Liver (tissue), 9 donors: ENCODE results near the gene INPP4B. TPM values are rescaled to one million over a fixed set of nuclear protein-coding genes. Genes with fewer than 3 reads are reported as not detected.

Experiments
- DNase-seq: peaks from one replicate; pipeline ENCODE4 v3.0.0-alpha.2; 2017; ENCODE audit warnings: low spot score
- H3K27ac ChIP-seq, 2 donors: one replicate each; pipeline ENCODE4 v1.7.0; 2013; ENCODE audit warnings: inconsistent platforms in 2 of 2, low read length in 2 of 2, control low read depth in 1 of 2, low read depth in 1 of 2, mild to moderate bottlenecking in 1 of 2
- H3K27me3 ChIP-seq, 4 donors: one replicate each; pipeline versions ENCODE4 v1.6.1 to v1.7.0; 2013; ENCODE audit warnings: low read length in 3 of 4, inconsistent platforms in 1 of 4, mild to moderate bottlenecking in 1 of 4, moderate library complexity in 1 of 4; ENCODE audit not compliant: control insufficient read depth in 4 of 4, insufficient read depth in 4 of 4
- H3K36me3 ChIP-seq, 4 donors: one replicate each; pipeline versions ENCODE4 v1.6.1 to v1.7.0; 2013; ENCODE audit warnings: low read length in 3 of 4, mild to moderate bottlenecking in 3 of 4, low read depth in 1 of 4, moderate library complexity in 1 of 4; ENCODE audit not compliant: control insufficient read depth in 4 of 4, insufficient read depth in 3 of 4
- H3K4me1 ChIP-seq, 4 donors: one replicate each; pipeline versions ENCODE4 v1.6.1 to v1.7.0; 2013; ENCODE audit warnings: low read length in 3 of 4, mild to moderate bottlenecking in 3 of 4, moderate library complexity in 1 of 4; ENCODE audit not compliant: control insufficient read depth in 4 of 4, insufficient read depth in 4 of 4
- H3K4me3 ChIP-seq, 3 donors: one replicate each; pipeline versions ENCODE4 v1.6.1 to v1.7.0; 2013; ENCODE audit warnings: low read length in 3 of 3, control low read depth in 1 of 3, low read depth in 1 of 3, mild to moderate bottlenecking in 1 of 3
- H3K9ac ChIP-seq, 2 donors: one replicate each; pipeline ENCODE4 v1.7.0; 2013; ENCODE audit warnings: low read length in 2 of 2, mild to moderate bottlenecking in 2 of 2, moderate library complexity in 2 of 2, control low read depth in 1 of 2, low read depth in 1 of 2
- H3K9me3 ChIP-seq, 4 donors: one replicate each; pipeline versions ENCODE4 v1.6.1 to v1.7.0; 2013; ENCODE audit warnings: low read length in 3 of 4; ENCODE audit not compliant: control insufficient read depth in 4 of 4
- EGR1 ChIP-seq, 2 donors: IDR thresholded peaks; 2 replicates each; pipeline ENCODE4 v1.6.1; 2016 to 2018; ENCODE audit warnings: antibody characterized with exemption in 2 of 2, low read depth in 2 of 2
- FOXA1 ChIP-seq: IDR thresholded peaks from 2 replicates; pipeline ENCODE4 v1.6.1; 2016; ENCODE audit warnings: antibody characterized with exemption
- FOXA2 ChIP-seq: IDR thresholded peaks from 2 replicates; pipeline ENCODE4 v1.6.1; 2016; ENCODE audit warnings: antibody characterized with exemption
- GABPA ChIP-seq, 2 donors: IDR thresholded peaks in 1 of 2; conservative IDR thresholded peaks in 1 of 2; 2 replicates each; pipeline ENCODE4 v1.6.1; 2016; ENCODE audit warnings: antibody characterized with exemption in 2 of 2, mild to moderate bottlenecking in 1 of 2, moderate library complexity in 1 of 2
- HNF4A ChIP-seq, 2 donors: conservative IDR thresholded peaks; 2 replicates each; pipeline ENCODE4 v1.6.1; 2016; ENCODE audit warnings: antibody characterized with exemption in 2 of 2, mild to moderate bottlenecking in 2 of 2
- HNF4G ChIP-seq: IDR thresholded peaks from 2 replicates; pipeline ENCODE4 v1.6.1; 2016; ENCODE audit warnings: antibody characterized with exemption
- JUND ChIP-seq, 2 donors: IDR thresholded peaks; 2 replicates each; pipeline ENCODE4 v1.6.1; 2016; ENCODE audit warnings: antibody characterized with exemption in 2 of 2
- NR2F2 ChIP-seq: IDR thresholded peaks from 2 replicates; pipeline ENCODE4 v1.6.1; 2016; ENCODE audit warnings: antibody characterized with exemption
- RAD21 ChIP-seq, 2 donors: IDR thresholded peaks; 2 replicates each; pipeline ENCODE4 v1.6.1; 2016; ENCODE audit warnings: antibody characterized with exemption in 2 of 2, mild to moderate bottlenecking in 2 of 2
- RXRA ChIP-seq, 2 donors: IDR thresholded peaks; 2 replicates each; pipeline ENCODE4 v1.6.1; 2017 to 2018; ENCODE audit warnings: antibody characterized with exemption in 2 of 2, mild to moderate bottlenecking in 1 of 2
- SP1 ChIP-seq: IDR thresholded peaks from 2 replicates; pipeline ENCODE4 v1.6.1; 2018; ENCODE audit warnings: antibody characterized with exemption, mild to moderate bottlenecking
- TAF1 ChIP-seq: conservative IDR thresholded peaks from 2 replicates; pipeline ENCODE4 v1.6.1; 2016; ENCODE audit warnings: antibody characterized with exemption, mild to moderate bottlenecking
- YY1 ChIP-seq: IDR thresholded peaks from 2 replicates; pipeline ENCODE4 v1.6.1; 2016; ENCODE audit warnings: antibody characterized with exemption, mild to moderate bottlenecking
- WGBS: extraction: QIAGEN DNeasy Blood & Tissue Kit; methylation state at CpG from one replicate; pipeline ENCODE4 v1.1.7; 2013; 5-methylcytosine and 5-hydroxymethylcytosine counted together
- polyA plus RNA-seq, 2 donors: library from polyadenylated mRNA; stranded (reverse) in 1 of 2; unstranded in 1 of 2; fragments of 200-250 nt in 1 of 2; fragments of >200 nt in 1 of 2; fragmentation: Nextera tagmentation in 1 of 2; extraction: Ambion mirVana in 1 of 2; gene quantifications; one replicate each; pipeline versions ENCODE4 v1.2.1 to v1.2.3, GENCODE V29; 2013 to 2015
- total RNA-seq, 2 donors: library from RNA; depleted of rRNA; stranded (reverse); fragments of >200 nt; gene quantifications; one replicate each; pipeline ENCODE4 v1.2.3, GENCODE V29; 2014
- TF ChIP-seq, protein P1 (sequence below): IDR thresholded peaks from 2 replicates; pipeline ENCODE4 v1.6.1; 2016; ENCODE audit warnings: antibody characterized with exemption
- TF ChIP-seq, protein P2 (sequence below): IDR thresholded peaks from 2 replicates; pipeline ENCODE4 v1.6.1; 2016; ENCODE audit warnings: antibody characterized with exemption
- TF ChIP-seq, protein P3 (sequence below): IDR thresholded peaks from 2 replicates; pipeline ENCODE4 v1.6.1; 2016; ENCODE audit warnings: antibody characterized with exemption
- TF ChIP-seq, protein P4 (sequence below): IDR thresholded peaks from 2 replicates; pipeline ENCODE4 v1.6.1; 2016; ENCODE audit warnings: antibody characterized with exemption, mild to moderate bottlenecking
- TF ChIP-seq, protein P5 (sequence below): fragments of 150-350 bp; IDR thresholded peaks from 2 replicates; pipeline ENCODE4 v1.5.1; 2017; ENCODE audit warnings: improper control_type of control experiment, low read depth, low read length; ENCODE audit not compliant: missing input control
- donor health status: healthy.
- donor health status: healthy.
- donor health status: healthy.
- donor health status: healthy.
- donor health status: healthy.

Gene INPP4B
- total and polyA plus RNA-seq, 4 donors, result 0.43 to 2.8 (median 1.6) TPM

DNA sequence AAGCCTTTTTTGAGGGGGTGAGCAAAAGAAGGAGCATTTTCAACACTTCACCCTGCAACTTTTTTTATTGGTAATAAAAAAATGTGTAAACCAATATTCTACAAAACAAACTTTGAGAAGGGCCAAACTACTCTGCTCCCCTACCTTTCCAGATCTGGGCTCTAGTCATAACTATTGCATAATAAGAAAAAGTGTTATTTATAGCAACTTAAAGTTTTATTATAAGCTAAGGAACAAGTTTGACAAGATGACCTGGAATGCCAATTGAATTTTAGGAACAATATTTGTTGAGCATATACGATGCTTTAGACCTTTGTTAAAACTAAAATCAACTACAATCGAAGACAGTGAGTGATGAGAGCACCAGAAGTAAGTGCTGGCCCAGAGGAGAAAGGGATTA lies 800.1 kb downstream of the INPP4B start:
- H3K27ac ChIP-seq, result no peak overlapping the region
- no peak overlapping the region for H3K4me3 ChIP-seq
- 74% methylated on average over 2 of the region's 2 CpGs for WGBS
- H3K27me3 ChIP-seq, result peaks cover 0 to 3% (median 0%) of the 10 kb centered on the region in 4 donors
- H3K9ac ChIP-seq, result no peak overlapping the region
- no peak for DNase-seq
- no peaks in the 10 kb centered on the region for H3K9me3 ChIP-seq
- no peaks in the 10 kb centered on the region for H3K4me1 ChIP-seq
- TF ChIP-seq TAF1 (no peak), SP1 (no peak), JUND (IDR thresholded peaks at IDR 0.05) (no peak), YY1 (no peak), FOXA2 (no peak), GABPA (IDR thresholded peaks at IDR 0.05 in 1 of 2, conservative IDR thresholded peaks at IDR 0.05 in 1 of 2) (no peak), HNF4G (no peak), EGR1 (IDR thresholded peaks at IDR 0.05; ENCODE audit: low read depth in 2 of 2) (no peak), HNF4A (conservative IDR thresholded peaks at IDR 0.05) (no peak), NR2F2 (no peak), RAD21 (IDR thresholded peaks at IDR 0.05) (no peak), RXRA (IDR thresholded peaks at IDR 0.05) (no peak), FOXA1 (no peak)
- TF ChIP-seq, protein P1, sequence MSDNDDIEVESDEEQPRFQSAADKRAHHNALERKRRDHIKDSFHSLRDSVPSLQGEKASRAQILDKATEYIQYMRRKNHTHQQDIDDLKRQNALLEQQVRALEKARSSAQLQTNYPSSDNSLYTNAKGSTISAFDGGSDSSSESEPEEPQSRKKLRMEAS, result no peak
- TF ChIP-seq, protein P2, sequence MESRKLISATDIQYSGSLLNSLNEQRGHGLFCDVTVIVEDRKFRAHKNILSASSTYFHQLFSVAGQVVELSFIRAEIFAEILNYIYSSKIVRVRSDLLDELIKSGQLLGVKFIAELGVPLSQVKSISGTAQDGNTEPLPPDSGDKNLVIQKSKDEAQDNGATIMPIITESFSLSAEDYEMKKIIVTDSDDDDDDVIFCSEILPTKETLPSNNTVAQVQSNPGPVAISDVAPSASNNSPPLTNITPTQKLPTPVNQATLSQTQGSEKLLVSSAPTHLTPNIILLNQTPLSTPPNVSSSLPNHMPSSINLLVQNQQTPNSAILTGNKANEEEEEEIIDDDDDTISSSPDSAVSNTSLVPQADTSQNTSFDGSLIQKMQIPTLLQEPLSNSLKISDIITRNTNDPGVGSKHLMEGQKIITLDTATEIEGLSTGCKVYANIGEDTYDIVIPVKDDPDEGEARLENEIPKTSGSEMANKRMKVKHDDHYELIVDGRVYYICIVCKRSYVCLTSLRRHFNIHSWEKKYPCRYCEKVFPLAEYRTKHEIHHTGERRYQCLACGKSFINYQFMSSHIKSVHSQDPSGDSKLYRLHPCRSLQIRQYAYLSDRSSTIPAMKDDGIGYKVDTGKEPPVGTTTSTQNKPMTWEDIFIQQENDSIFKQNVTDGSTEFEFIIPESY, result no peak
- TF ChIP-seq, protein P3, sequence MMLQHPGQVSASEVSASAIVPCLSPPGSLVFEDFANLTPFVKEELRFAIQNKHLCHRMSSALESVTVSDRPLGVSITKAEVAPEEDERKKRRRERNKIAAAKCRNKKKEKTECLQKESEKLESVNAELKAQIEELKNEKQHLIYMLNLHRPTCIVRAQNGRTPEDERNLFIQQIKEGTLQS, result no peak
- TF ChIP-seq, protein P4, sequence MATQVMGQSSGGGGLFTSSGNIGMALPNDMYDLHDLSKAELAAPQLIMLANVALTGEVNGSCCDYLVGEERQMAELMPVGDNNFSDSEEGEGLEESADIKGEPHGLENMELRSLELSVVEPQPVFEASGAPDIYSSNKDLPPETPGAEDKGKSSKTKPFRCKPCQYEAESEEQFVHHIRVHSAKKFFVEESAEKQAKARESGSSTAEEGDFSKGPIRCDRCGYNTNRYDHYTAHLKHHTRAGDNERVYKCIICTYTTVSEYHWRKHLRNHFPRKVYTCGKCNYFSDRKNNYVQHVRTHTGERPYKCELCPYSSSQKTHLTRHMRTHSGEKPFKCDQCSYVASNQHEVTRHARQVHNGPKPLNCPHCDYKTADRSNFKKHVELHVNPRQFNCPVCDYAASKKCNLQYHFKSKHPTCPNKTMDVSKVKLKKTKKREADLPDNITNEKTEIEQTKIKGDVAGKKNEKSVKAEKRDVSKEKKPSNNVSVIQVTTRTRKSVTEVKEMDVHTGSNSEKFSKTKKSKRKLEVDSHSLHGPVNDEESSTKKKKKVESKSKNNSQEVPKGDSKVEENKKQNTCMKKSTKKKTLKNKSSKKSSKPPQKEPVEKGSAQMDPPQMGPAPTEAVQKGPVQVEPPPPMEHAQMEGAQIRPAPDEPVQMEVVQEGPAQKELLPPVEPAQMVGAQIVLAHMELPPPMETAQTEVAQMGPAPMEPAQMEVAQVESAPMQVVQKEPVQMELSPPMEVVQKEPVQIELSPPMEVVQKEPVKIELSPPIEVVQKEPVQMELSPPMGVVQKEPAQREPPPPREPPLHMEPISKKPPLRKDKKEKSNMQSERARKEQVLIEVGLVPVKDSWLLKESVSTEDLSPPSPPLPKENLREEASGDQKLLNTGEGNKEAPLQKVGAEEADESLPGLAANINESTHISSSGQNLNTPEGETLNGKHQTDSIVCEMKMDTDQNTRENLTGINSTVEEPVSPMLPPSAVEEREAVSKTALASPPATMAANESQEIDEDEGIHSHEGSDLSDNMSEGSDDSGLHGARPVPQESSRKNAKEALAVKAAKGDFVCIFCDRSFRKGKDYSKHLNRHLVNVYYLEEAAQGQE, result no peak
- TF ChIP-seq, protein P5, sequence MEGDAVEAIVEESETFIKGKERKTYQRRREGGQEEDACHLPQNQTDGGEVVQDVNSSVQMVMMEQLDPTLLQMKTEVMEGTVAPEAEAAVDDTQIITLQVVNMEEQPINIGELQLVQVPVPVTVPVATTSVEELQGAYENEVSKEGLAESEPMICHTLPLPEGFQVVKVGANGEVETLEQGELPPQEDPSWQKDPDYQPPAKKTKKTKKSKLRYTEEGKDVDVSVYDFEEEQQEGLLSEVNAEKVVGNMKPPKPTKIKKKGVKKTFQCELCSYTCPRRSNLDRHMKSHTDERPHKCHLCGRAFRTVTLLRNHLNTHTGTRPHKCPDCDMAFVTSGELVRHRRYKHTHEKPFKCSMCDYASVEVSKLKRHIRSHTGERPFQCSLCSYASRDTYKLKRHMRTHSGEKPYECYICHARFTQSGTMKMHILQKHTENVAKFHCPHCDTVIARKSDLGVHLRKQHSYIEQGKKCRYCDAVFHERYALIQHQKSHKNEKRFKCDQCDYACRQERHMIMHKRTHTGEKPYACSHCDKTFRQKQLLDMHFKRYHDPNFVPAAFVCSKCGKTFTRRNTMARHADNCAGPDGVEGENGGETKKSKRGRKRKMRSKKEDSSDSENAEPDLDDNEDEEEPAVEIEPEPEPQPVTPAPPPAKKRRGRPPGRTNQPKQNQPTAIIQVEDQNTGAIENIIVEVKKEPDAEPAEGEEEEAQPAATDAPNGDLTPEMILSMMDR, result no peak
- no peaks in the 10 kb centered on the region for H3K36me3 ChIP-seq
